Stimulated activated effector memory CD8-positive, alpha-beta T cell treated with anti-CD3 and anti-CD28 coated beads, Interleukin-12 subunit alpha, Interleukin-12 subunit beta, amount 100 ng/mL, for 72 hours (primary cell): Measurements from ENCODE around the gene MOXD1.
A peak's percentile ranks its signal among the peaks of the same experiment; 100 is the strongest.
"Not testable (repeated sequence)": the region's sequence is repeated elsewhere in the genome, so short reads cannot be mapped to it uniquely, and the experiment has no call there.

Experiments
- ATAC-seq: fragments of 150-1000 bp; cut with Tn5 transposase; 2 replicates; pipeline ENCODE4 v1.10.0; 2021
- DNase-seq, 2 donors: peaks; one replicate each; pipeline ENCODE4 v3.0.0; 2021 to 2022; ENCODE audit warnings: low spot score in 2 of 2
- H3K27ac Mint-ChIP-seq: one replicate; pipeline ENCODE4 v1.8.0; 2022; ENCODE audit warnings: mild to moderate bottlenecking, mixed read lengths
- H3K36me3 Mint-ChIP-seq: one replicate; pipeline ENCODE4 v1.8.0; 2022; ENCODE audit warnings: mild to moderate bottlenecking, mixed read lengths
- H3K4me1 Mint-ChIP-seq: one replicate; pipeline ENCODE4 v1.8.0; 2022; ENCODE audit warnings: mixed read lengths
- H3K4me3 Mint-ChIP-seq: one replicate; pipeline ENCODE4 v1.8.0; 2022; ENCODE audit warnings: mild to moderate bottlenecking, mixed read lengths
- H3K9me3 Mint-ChIP-seq: one replicate; pipeline ENCODE4 v1.8.0; 2022; ENCODE audit warnings: mixed read lengths

MOXD1 gene

DNA sequence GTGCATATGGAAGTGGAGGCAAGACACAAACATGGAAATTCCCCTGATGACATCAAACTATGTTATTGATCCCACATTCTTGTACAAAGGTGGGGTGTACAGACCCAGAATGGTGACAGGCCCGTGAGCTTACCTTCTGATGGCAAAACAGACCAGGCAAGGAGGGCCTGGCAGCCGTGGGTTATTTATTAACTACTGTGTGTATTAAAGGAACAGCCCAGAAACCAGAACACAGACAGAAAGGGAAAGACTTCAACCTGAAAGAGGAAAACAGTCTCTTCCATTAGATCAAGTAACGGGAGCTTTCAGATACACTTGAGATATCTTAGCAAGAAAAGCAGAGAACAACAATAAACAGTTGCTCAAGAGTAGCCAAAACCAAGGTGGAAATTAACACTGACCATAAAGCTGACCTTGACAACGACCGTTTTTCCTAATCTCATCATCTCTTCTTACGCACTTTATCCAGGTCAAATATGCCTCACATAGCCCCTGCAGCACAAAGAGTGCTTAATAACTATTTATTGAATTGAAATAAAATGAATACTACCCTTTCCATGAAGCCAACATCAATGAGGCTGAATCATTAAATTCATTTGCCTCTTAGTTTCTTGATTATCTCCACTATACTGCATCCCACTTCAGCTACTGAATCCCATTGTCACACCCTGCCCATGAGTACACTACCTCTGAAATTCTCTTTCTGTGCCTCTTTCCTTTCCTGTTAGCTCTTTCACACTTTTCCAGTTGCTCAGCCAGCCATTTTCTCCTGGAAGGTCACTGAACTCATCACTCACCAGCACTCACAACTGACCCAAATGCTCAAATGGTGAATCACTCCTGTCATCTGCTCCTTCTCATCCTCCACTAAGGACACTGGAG is 67.4 kb downstream of the MOXD1 start:
- Mint-ChIP-seq H3K36me3 (no peaks in the 10 kb centered on the region), H3K27ac (no peak overlapping the region), H3K9me3 (no peaks in the 10 kb centered on the region), H3K4me1 (no peaks in the 10 kb centered on the region), H3K4me3 (no peak overlapping the region)
- DNase-seq (no peak), ATAC-seq (no peak)

DNA sequence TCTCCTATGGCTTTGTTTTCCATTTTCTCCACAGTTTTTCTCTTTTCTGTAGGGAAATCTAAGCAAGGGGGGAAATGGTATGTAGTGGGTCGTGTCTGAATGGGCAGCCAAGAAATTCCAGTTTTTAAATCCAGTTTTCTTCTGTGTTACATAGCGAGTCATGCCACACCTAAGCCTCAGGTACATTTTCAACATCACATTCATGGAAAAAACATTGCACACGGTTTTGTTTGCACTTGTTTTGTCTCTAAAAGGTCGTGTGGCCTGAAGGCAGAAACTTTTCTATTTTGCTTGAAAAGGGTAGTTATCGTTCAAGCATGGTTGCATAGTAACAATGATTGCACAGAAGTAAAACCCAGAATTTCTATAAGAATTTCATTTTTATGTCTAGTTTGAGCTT is 70.5 kb downstream of the MOXD1 start:
- Mint-ChIP-seq H3K27ac (no peak overlapping the region), H3K36me3 (no peaks in the 10 kb centered on the region), H3K4me3 (no peak overlapping the region), H3K4me1 (no peaks in the 10 kb centered on the region), H3K9me3 (no peaks in the 10 kb centered on the region)
- no peak for DNase-seq
- no peak for ATAC-seq

DNA sequence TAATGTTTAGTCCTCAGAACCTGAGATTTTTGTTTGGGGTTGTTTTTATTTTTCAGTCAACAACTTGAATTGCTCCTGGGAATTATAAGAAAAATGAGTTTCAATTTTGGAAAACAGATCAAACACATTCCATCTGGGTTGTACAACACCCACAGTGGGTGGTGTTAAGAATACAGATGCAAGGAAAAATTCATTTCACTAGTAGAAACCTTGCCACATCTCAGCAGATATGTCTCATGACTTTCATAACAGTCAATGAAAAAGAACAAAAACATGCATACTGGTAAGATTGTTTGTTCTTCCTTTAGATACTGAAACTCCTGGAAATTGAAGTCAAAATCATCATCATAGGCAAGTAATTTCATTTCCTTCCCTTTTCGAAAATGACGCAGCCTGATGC is 78.9 kb downstream of the MOXD1 start:
- no peak for ATAC-seq

DNA sequence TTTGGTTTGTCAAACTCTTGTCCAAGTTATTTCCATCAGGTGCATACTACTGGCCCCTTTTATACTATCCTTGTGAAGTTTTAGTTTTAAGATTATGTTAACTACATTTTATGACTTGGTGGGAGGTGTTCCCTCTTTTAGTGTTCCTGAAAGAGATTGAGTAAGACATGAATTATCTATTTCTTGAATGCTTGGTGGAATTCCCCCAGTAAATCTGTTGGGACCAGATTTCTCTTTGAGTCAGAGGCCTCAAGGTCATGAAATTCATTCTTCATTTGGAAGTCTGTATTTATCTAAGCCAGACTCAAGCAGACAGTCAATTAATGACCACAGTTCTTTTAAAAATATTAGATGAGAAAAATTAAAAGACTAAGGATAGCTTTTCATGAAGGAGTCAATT is 81.3 kb downstream of the MOXD1 start:
- Mint-ChIP-seq H3K36me3 (no peaks in the 10 kb centered on the region), H3K9me3 (peaks cover 12% of the 10 kb centered on the region), H3K27ac (no peak overlapping the region), H3K4me3 (no peak overlapping the region), H3K4me1 (no peaks in the 10 kb centered on the region)
- DNase-seq (no peak), ATAC-seq (no peak)

More for the DNA sequence above, 78.9 kb downstream of the MOXD1 start:
- no peak for DNase-seq
- Mint-ChIP-seq H3K27ac (no peak overlapping the region), H3K4me1 (no peaks in the 10 kb centered on the region), H3K36me3 (no peaks in the 10 kb centered on the region), H3K4me3 (no peak overlapping the region), H3K9me3 (no peaks in the 10 kb centered on the region)

DNA sequence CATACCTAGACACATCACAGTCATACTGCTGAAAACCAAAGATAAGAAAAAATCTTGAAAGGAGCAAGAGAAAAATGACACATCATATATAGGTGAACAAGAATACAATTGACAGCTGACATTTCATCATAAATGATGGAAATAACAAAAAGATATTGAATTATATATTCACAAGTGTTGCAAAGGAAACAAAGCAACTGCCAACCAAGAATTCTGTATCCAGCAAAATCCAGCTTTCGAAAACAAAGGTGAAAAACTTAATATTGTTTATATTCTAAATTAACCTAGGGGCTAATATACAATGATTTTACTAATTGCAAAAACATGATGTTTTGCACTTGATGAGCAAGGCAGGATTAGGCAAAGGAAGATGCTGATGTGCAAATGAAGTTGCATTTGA is 84.3 kb downstream of the MOXD1 start:
- H3K9me3 Mint-ChIP-seq: peaks cover 12% of the 10 kb centered on the region
- ATAC-seq: no peak
- H3K36me3 Mint-ChIP-seq: no peaks in the 10 kb centered on the region
- no peaks in the 10 kb centered on the region for H3K4me1 Mint-ChIP-seq
- H3K27ac Mint-ChIP-seq: no peak overlapping the region
- DNase-seq: no peak
- H3K4me3 Mint-ChIP-seq: no peak overlapping the region

DNA sequence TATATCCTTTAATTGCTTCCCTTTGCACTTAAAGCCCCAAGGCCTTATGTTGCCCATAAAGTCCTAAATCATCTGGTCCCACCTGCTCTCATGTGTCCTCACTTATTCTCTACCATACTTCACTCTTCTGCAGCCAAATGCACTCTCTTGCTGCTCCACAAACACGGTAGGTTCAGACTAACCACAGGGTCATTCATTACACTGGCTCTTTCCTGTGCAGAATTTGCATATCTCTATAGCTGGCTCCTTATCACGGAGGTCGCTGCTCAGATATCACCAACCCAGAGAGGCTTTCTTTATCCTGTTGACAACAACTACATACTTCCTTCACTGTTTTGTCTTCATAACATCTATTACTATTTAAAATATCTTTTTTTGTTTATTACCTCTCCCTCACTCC is 86.8 kb downstream of the MOXD1 start:
- ATAC-seq (no peak), DNase-seq (no peak)
- Mint-ChIP-seq H3K4me3 (no peak overlapping the region), H3K4me1 (no peaks in the 10 kb centered on the region), H3K36me3 (no peaks in the 10 kb centered on the region), H3K27ac (no peak overlapping the region), H3K9me3 (peaks cover 12% of the 10 kb centered on the region)

DNA sequence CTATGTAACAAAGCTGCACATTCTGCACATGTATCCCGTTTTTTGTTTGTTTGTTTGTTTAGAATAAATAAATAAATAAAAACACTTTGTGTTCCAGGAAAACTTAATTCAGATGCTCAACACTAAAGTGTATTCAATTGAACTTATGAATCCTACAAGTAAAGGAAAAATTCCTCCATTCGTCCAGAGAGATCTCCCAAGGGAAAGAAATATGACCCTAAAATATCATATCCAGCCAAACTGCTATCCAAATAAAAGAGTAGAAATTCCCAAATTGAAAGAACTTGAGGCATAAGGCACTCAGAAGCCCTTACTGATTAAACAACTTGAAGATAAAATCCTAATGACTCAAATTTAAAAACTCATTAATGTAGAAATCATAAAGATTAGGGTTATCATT is 90.4 kb downstream of the MOXD1 start:
- peaks cover 10% of the 10 kb centered on the region for H3K9me3 Mint-ChIP-seq
- ATAC-seq (no peak), DNase-seq (no peak)
- no peak overlapping the region for H3K4me3 Mint-ChIP-seq
- no peaks in the 10 kb centered on the region for H3K36me3 Mint-ChIP-seq
- no peak overlapping the region for H3K27ac Mint-ChIP-seq
- no peaks in the 10 kb centered on the region for H3K4me1 Mint-ChIP-seq

DNA sequence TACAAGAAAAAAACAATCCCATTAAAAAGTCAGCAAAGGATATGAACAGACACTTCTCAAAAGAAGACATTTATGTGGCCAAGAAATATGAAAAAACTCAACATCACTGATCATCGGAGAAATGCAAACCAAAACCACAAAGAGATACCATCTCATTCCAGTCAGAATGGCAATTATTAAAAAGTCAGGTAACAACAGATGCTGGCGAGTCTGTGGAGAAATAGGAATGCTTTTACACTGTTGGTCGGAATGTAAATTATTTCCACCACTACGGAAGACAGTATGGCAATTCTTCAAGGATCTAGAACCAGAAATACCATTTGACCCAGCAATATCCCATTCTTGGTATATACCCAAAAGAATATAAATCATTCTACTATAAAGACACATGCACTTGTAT is 91.1 kb downstream of the MOXD1 start:
- H3K27ac Mint-ChIP-seq, ATAC-seq, H3K4me3 Mint-ChIP-seq, DNase-seq, H3K36me3 Mint-ChIP-seq, H3K9me3 Mint-ChIP-seq, H3K4me1 Mint-ChIP-seq: not testable (repeated sequence)

DNA sequence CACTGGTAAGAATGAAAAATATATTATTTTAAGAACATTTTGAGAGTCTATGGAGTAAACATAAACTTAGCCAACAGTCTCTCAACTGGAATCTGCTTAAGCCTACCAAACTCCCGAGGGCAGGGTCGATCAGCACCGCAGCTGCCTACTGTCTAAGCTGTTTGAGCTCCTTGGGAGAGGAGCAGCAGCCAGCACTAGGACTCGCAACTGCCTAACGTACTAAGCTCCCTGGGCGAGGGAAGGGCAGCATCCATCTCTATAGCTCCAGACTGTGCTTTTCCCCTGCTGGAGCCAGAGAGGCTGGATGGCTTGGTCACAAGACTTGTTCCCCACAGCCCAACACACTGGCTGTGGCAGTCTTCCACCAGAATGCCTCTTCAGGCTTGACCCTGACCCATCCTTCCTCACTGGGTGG is 96.4 kb downstream of the MOXD1 start:
- Mint-ChIP-seq H3K4me1 (no peaks in the 10 kb centered on the region), H3K36me3 (no peaks in the 10 kb centered on the region), H3K4me3 (no peak overlapping the region), H3K9me3 (peaks cover 10% of the 10 kb centered on the region), H3K27ac (no peak overlapping the region)
- DNase-seq (no peak), ATAC-seq (no peak)

DNA sequence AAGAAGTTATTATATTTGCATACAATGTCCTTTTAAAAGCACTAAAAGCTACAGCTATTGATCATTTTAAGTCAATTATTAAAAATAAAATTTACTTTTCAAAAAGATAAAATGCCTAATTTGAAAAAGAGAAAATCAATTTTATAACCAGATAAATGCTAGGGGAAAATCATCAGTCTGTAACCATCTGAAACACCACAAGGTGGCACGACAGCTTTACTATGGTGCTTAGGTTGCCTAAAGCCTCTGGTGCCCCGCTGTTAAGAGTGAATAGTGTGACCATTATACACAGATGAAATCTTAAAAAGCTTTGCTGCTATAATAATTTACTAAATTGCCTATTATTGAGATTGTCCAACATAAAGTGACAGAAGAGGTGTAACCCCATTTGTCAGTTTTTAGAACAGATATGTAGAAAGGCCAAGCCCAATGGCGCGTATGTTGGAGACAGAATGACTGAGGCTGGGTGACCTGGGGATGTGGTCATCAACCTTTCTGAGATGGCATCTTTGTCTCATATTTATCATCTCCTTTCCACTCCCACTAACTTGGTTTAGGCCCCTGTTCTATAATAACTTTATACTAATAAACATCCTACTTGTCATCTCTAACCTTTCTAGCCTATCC is 100.8 kb downstream of the MOXD1 start:
- no peaks in the 10 kb centered on the region for H3K9me3 Mint-ChIP-seq
- H3K4me3 Mint-ChIP-seq: no peak overlapping the region
- H3K36me3 Mint-ChIP-seq: no peaks in the 10 kb centered on the region
- no peak overlapping the region for H3K27ac Mint-ChIP-seq
- DNase-seq (no peak), ATAC-seq (peak; percentile 69)
- no peaks in the 10 kb centered on the region for H3K4me1 Mint-ChIP-seq

DNA sequence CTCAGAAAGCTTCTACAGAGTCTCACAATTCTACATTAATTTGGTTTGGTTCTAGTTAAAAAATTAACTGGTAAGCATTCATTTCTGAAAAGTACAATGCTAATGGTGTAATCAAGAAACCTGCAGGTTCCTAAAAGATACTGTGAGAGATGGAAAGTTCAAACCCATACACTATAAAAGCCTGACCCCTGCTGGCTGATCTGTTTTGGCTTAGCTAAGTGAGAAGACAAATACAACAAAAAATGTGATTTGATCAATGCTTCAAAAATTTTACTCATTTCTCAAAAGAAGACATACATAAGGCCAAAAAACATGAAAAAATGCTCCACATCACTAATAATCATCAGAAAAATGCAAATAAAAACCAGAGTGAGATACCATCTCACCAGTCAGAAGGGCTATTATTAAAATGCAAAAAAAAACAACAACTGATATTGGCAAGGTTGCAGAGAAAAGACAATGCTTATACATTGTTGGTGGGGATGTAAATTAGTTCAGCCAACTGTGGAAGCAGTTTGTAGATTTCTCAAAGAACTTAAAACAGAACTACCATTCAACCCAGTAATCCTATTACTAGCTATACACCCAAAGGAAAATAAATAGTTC is 102.8 kb downstream of the MOXD1 start:
- Mint-ChIP-seq H3K27ac (no peak overlapping the region), H3K4me3 (no peak overlapping the region), H3K9me3 (no peaks in the 10 kb centered on the region), H3K4me1 (no peaks in the 10 kb centered on the region), H3K36me3 (no peaks in the 10 kb centered on the region)
- DNase-seq (no peak), ATAC-seq (no peak)

DNA sequence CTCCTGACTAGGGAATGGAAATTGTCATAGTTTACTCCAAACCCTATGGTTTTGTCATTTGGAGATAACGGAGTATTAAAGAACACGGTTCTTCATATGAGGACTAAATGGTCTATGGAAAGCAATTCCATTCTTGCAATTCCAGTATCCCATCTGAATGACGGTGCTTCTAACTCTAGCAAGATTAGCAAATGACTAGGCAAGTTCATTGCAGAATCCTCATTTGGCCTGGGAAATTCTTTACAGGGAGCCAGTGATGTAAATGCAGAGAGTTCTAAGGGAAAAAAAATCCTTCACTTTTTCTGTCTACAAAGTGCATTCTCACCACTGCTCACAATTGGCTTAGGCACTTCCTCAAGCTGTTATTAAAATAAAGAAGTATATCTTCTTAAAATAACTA is 111.5 kb downstream of the MOXD1 start:
- no peaks in the 10 kb centered on the region for H3K36me3 Mint-ChIP-seq
- no peaks in the 10 kb centered on the region for H3K4me1 Mint-ChIP-seq
- H3K27ac Mint-ChIP-seq: no peak overlapping the region
- H3K4me3 Mint-ChIP-seq: no peak overlapping the region
- no peaks in the 10 kb centered on the region for H3K9me3 Mint-ChIP-seq
- ATAC-seq (no peak), DNase-seq (no peak)

DNA sequence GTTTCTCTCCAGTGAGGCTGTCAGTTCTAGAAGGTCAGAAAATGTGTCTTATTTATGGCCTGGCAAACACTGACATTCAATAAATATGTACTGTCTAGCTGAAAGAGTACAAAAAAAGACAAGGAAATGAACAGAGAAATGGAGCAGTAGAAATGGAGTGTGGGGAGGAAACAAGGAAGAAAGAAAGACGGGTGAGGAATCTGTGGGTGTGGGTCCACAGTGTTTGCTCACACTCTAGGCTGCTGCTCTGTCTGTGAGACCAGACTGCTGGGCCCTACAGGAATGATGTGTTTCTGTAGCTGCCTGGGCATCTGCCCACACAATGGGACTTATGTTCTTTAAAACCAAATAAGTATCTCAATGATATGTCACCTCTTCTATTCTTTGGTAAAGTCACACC is 114.2 kb downstream of the MOXD1 start:
- ATAC-seq (no peak), DNase-seq (no peak)
- Mint-ChIP-seq H3K27ac (no peak overlapping the region), H3K36me3 (no peaks in the 10 kb centered on the region), H3K4me1 (no peaks in the 10 kb centered on the region), H3K4me3 (no peak overlapping the region), H3K9me3 (no peaks in the 10 kb centered on the region)

DNA sequence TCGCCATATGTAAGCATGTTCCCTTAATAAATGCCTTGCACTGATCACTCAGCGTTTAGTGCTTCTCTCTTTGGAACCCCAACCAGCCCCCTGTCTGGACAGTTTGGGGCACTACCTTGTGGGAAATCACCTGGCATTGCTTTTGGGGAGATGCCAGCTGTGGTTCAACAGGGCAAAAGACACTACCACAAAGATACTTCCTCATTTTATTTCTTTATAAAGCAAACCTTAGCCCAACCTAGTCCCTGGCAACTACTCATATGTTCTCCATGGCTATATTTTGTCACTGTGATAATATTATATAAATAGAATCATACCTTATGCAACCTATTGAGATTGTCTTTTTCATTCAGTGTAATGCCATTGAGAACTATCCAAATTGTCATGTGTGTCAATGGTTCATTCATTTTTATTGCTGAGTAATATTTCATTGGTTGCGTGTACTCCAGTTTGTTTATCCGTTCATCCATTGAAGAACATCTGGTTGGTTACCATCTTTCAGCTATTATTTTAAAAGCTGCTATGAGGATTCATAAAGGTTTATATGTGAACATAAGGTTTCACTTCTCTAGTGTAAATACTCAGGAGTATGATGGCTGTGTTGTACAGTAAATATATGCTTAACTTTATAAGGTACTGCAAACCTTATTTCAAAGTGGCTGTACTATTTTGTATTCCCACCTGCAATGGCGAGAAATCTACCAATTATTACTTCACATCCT is 114.8 kb downstream of the MOXD1 start:
- no peak for DNase-seq
- no peaks in the 10 kb centered on the region for H3K9me3 Mint-ChIP-seq
- no peak for ATAC-seq
- no peak overlapping the region for H3K4me3 Mint-ChIP-seq
- H3K4me1 Mint-ChIP-seq: no peaks in the 10 kb centered on the region
- H3K36me3 Mint-ChIP-seq: no peaks in the 10 kb centered on the region
- H3K27ac Mint-ChIP-seq: no peak overlapping the region

DNA sequence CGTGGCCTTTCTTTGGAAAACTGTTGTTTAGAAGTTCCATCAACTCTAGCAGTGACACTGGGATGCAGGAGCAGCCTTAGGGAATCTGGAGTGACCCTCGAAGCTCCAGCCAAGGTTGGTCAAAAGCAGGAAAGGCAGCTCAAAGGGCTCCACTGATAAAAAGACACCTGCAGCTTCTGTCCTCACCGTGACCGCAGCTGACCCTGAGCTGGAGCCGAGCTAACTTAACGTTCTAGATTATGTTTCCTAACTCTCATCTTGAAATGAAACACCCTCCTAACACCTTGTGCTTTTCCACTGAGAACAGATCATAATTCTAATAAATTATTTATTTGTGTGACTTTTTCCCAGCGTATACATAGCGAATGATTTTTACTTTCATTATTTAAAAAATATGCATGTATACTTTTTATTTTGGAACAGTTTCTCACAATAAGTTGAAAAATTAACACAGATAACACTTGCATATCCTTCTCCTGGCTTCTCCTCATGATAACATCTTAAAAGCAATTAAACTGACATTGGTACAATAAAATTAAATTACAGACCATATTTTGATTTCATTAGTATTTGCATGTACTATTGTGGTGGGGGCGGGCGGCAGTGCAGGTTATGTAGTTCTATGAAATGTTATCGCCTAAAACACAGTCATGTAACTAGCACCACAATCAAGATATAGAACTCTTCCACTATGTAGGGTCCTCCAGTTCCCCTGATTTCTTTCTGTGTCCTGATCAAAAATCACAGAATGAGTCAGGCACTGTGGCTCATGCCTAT is 116.1 kb downstream of the MOXD1 start:
- DNase-seq: no peak
- no peaks in the 10 kb centered on the region for H3K4me1 Mint-ChIP-seq
- H3K36me3 Mint-ChIP-seq: no peaks in the 10 kb centered on the region
- H3K9me3 Mint-ChIP-seq: no peaks in the 10 kb centered on the region
- H3K4me3 Mint-ChIP-seq: no peak overlapping the region
- H3K27ac Mint-ChIP-seq: no peak overlapping the region
- no peak for ATAC-seq
